SK-N-SH (cell line): ENCODE data around the gene ATF4. TPM values are rescaled to one million over a fixed set of nuclear protein-coding genes. Genes with fewer than 3 reads are reported as not detected.

Experiments used
- CTCF ChIA-PET: fragments of 300-600, 350-600 bp; formaldehyde crosslinking; extraction: SDS; loops from one replicate; lab custom pipeline; 2021; lab: Yijun Ruan, JAX
- POLR2A ChIA-PET: fragments of 350-600 bp; sonication (Branson Sonifier 250); formaldehyde crosslinking; extraction: SDS; loops from one replicate; lab custom pipeline; 2020; ENCODE audit warnings: antibody characterized with exemption, inconsistent platforms; lab: Yijun Ruan, JAX
- DNase-seq: peaks from one replicate; pipeline ENCODE4 v3.0.0; 2012
- H2AFZ ChIP-seq: fragments of 200-600 bp; sonication (generic); 2 replicates; pipeline ENCODE4 v1.8.1; 2016; ENCODE audit warnings: antibody characterized with exemption, mild to moderate bottlenecking, low read depth
- H3F3A ChIP-seq: fragments of 200-600 bp; sonication (generic); replicated peaks from 2 replicates; pipeline ENCODE3; 2016; ENCODE audit warnings: antibody characterized with exemption, mild to moderate bottlenecking; ENCODE audit not compliant: insufficient read depth
- H3K27ac ChIP-seq, 2 experiments: fragments of 200-500 bp in 1 of 2; fragments of 200-600 bp in 1 of 2; sonication (Bioruptor generic) in 1 of 2; sonication (generic), shearing (Covaris generic) in 1 of 2; 2 replicates each; pipeline versions ENCODE4 v1.5.1 to v1.6.1; 2014 to 2016; ENCODE audit warnings: low read depth in 2 of 2, inconsistent platforms in 1 of 2, low read length in 1 of 2, mild to moderate bottlenecking in 1 of 2, mixed read lengths in 1 of 2
- H3K27me3 ChIP-seq: fragments of 200-600 bp; sonication (generic), shearing (Covaris generic); 2 replicates; pipeline ENCODE4 v1.6.1; 2016; ENCODE audit warnings: mixed run types; ENCODE audit not compliant: insufficient read depth
- H3K36me3 ChIP-seq, 2 experiments: fragments of 200-500 bp in 1 of 2; fragments of 200-600 bp in 1 of 2; sonication (Bioruptor generic) in 1 of 2; sonication (generic) in 1 of 2; replicated peaks in 1 of 2; 2 replicates each; pipeline versions ENCODE3 to v1.5.1; 2014 to 2016; ENCODE audit warnings: low read length in 1 of 2, mild to moderate bottlenecking in 1 of 2; ENCODE audit not compliant: insufficient read depth in 2 of 2, control insufficient read depth in 1 of 2
- H3K4me1 ChIP-seq, 2 experiments: fragments of 200-500 bp in 1 of 2; fragments of 200-600 bp in 1 of 2; sonication (Bioruptor generic) in 1 of 2; sonication (generic), shearing (Covaris generic) in 1 of 2; 2 replicates each; pipeline versions ENCODE4 v1.5.1 to v1.6.1; 2014 to 2016; ENCODE audit warnings: low read depth in 1 of 2, low read length in 1 of 2, mixed run types in 1 of 2; ENCODE audit not compliant: insufficient read depth in 2 of 2, control insufficient read depth in 1 of 2
- H3K4me2 ChIP-seq: fragments of 200-600 bp; sonication (generic), shearing (Covaris generic); 2 replicates; pipeline ENCODE4 v1.6.1; 2017; ENCODE audit warnings: mixed run types
- H3K4me3 ChIP-seq, 2 experiments: fragments of 200-500 bp in 1 of 2; fragments of 200-600 bp in 1 of 2; sonication (Bioruptor generic) in 1 of 2; sonication (generic), shearing (Covaris generic) in 1 of 2; 2 replicates each; pipeline versions ENCODE4 v1.5.1 to v1.8.1; 2014 to 2016; ENCODE audit warnings: low read depth in 2 of 2, inconsistent platforms in 1 of 2, low read length in 1 of 2, mild to moderate bottlenecking in 1 of 2, mixed read lengths in 1 of 2, moderate library complexity in 1 of 2
- H3K79me2 ChIP-seq: fragments of 200-600 bp; sonication (generic); 2 replicates; pipeline ENCODE4 v1.8.1; 2017; ENCODE audit warnings: mild to moderate bottlenecking; ENCODE audit not compliant: insufficient read depth
- H3K9ac ChIP-seq: fragments of 200-600 bp; sonication (generic); 2 replicates; pipeline ENCODE4 v1.6.1; 2017; ENCODE audit warnings: mixed run types
- H3K9me2 ChIP-seq: fragments of 200-600 bp; sonication (generic); 2 replicates; pipeline ENCODE4 v1.6.1; 2017; ENCODE audit warnings: mixed run types
- H3K9me3 ChIP-seq: fragments of 200-600 bp; sonication (generic); 2 replicates; pipeline ENCODE4 v1.6.1; 2017; ENCODE audit warnings: mixed run types, mild to moderate bottlenecking, moderate library complexity
- H4K20me1 ChIP-seq: fragments of 200-600 bp; sonication (generic); 2 replicates; pipeline ENCODE4 v1.6.1; 2017; ENCODE audit warnings: mild to moderate bottlenecking, mixed run types; ENCODE audit not compliant: insufficient read depth
- CHD2 ChIP-seq: fragments of 150-350 bp; IDR thresholded peaks from 2 replicates; pipeline ENCODE4 v1.6.1; 2018; ENCODE audit warnings: low read length; ENCODE audit not compliant: partially characterized antibody
- ELF1 ChIP-seq: IDR thresholded peaks from 2 replicates; pipeline ENCODE4 v1.4.0; 2012
- EZH2phosphoT487 ChIP-seq: fragments of 200-600 bp; sonication (generic); IDR thresholded peaks from 2 replicates; pipeline ENCODE4 v1.6.1; 2017; ENCODE audit warnings: low read depth, mixed run types, mild to moderate bottlenecking, antibody characterized with exemption, moderate library complexity, borderline replicate concordance
- FOSL2 ChIP-seq: IDR thresholded peaks from 2 replicates; pipeline ENCODE4 v1.4.0; 2012; ENCODE audit warnings: low read depth, mild to moderate bottlenecking, moderate library complexity, borderline replicate concordance
- FOXJ3 ChIP-seq: sonication (generic); formaldehyde crosslinking; IDR thresholded peaks from 2 replicates; pipeline ENCODE4 v1.5.1; 2020; ENCODE audit warnings: mild to moderate bottlenecking, missing genetic modification reagents
- FOXM1 ChIP-seq: IDR thresholded peaks from 2 replicates; pipeline ENCODE4 v1.4.0; 2012; ENCODE audit warnings: low read depth, mild to moderate bottlenecking
- GABPA ChIP-seq: IDR thresholded peaks from 2 replicates; pipeline ENCODE4 v1.4.0; 2012; ENCODE audit warnings: low read depth, mild to moderate bottlenecking
- GATA2 ChIP-seq: sonication (generic); formaldehyde crosslinking; IDR thresholded peaks from 2 replicates; pipeline ENCODE4 v1.5.0; 2020; ENCODE audit warnings: mild to moderate bottlenecking, missing genetic modification reagents
- JUND ChIP-seq: IDR thresholded peaks from 2 replicates; pipeline ENCODE4 v1.4.0; 2012
- MEF2A ChIP-seq: IDR thresholded peaks from 2 replicates; pipeline ENCODE4 v1.4.0; 2012; ENCODE audit warnings: low read depth, borderline replicate concordance
- MXI1 ChIP-seq: IDR thresholded peaks from 2 replicates; pipeline ENCODE4 v1.6.1; 2012; ENCODE audit warnings: mild to moderate bottlenecking, low read depth, low read length, improper control_type of control experiment
- NRF1 ChIP-seq: IDR thresholded peaks from 2 replicates; pipeline ENCODE4 v1.6.1; 2012; ENCODE audit warnings: low read depth, mild to moderate bottlenecking, low read length
- POLR2AphosphoS5 ChIP-seq: IDR thresholded peaks from 2 replicates; pipeline ENCODE4 v1.6.1; 2012; ENCODE audit warnings: low read depth, low read length
- RAD21 ChIP-seq: IDR thresholded peaks from 2 replicates; pipeline ENCODE4 v1.6.1; 2012; ENCODE audit warnings: mild to moderate bottlenecking, low read length
- RCOR1 ChIP-seq: fragments of 150-350 bp; IDR thresholded peaks from 2 replicates; pipeline ENCODE4 v1.6.1; 2017; ENCODE audit warnings: antibody characterized with exemption, low read length
- RXRA ChIP-seq: IDR thresholded peaks from 2 replicates; pipeline ENCODE4 v1.4.0; 2012; ENCODE audit warnings: low read depth, mild to moderate bottlenecking, borderline replicate concordance
- TAF1 ChIP-seq: IDR thresholded peaks from 2 replicates; pipeline ENCODE4 v1.6.1; 2012; ENCODE audit warnings: low read depth, mild to moderate bottlenecking, low read length, moderate library complexity, borderline replicate concordance
- TCF12 ChIP-seq: IDR thresholded peaks from 2 replicates; pipeline ENCODE4 v1.4.0; 2012
- TEAD4 ChIP-seq: IDR thresholded peaks from 2 replicates; pipeline ENCODE4 v1.4.0; 2012; ENCODE audit warnings: mild to moderate bottlenecking, borderline replicate concordance; ENCODE audit not compliant: insufficient read depth
- YY1 ChIP-seq: IDR thresholded peaks from 2 replicates; pipeline ENCODE4 v1.4.0; 2012; ENCODE audit warnings: low read depth, mild to moderate bottlenecking
- WGBS: methylation state at CpG from one replicate; pipeline ENCODE4 v1.1.6; 2017; ENCODE audit warnings: low lambda C conversion rate; 5-methylcytosine and 5-hydroxymethylcytosine counted together
- polyA plus RNA-seq, 3 experiments: library from polyadenylated mRNA; depleted of rRNA; stranded (reverse); fragments of >200 nt; gene quantifications; 2 replicates each; pipeline ENCODE4 v1.2.3, GENCODE V29; 2012
- TF ChIP-seq, protein P1 (sequence below): fragments of 150-350 bp; IDR thresholded peaks from 2 replicates; pipeline ENCODE4 v1.6.1; 2017; ENCODE audit warnings: antibody characterized with exemption, low read length, low read depth, borderline replicate concordance
- TF ChIP-seq, protein P2 (sequence below): fragments of 150-350 bp; IDR thresholded peaks from 2 replicates; pipeline ENCODE4 v1.6.1; 2016; ENCODE audit warnings: mild to moderate bottlenecking, low read depth, low read length
- TF ChIP-seq, protein P3 (sequence below): IDR thresholded peaks from 2 replicates; pipeline ENCODE4 v1.4.0; 2012; ENCODE audit warnings: low read depth, borderline replicate concordance
- TF ChIP-seq, protein P4 (sequence below): IDR thresholded peaks from 2 replicates; pipeline ENCODE4; 2012
- TF ChIP-seq, protein P5 (sequence below): fragments of 200-600 bp; sonication (generic); IDR thresholded peaks from 2 replicates; pipeline ENCODE4 v1.6.1; 2017; ENCODE audit warnings: antibody characterized with exemption, mild to moderate bottlenecking, moderate library complexity

The ATF4 gene
- polyA plus RNA-seq, 1 of the 3 experiments (the other 2 are of a cell fraction), result 375 TPM

DNA sequence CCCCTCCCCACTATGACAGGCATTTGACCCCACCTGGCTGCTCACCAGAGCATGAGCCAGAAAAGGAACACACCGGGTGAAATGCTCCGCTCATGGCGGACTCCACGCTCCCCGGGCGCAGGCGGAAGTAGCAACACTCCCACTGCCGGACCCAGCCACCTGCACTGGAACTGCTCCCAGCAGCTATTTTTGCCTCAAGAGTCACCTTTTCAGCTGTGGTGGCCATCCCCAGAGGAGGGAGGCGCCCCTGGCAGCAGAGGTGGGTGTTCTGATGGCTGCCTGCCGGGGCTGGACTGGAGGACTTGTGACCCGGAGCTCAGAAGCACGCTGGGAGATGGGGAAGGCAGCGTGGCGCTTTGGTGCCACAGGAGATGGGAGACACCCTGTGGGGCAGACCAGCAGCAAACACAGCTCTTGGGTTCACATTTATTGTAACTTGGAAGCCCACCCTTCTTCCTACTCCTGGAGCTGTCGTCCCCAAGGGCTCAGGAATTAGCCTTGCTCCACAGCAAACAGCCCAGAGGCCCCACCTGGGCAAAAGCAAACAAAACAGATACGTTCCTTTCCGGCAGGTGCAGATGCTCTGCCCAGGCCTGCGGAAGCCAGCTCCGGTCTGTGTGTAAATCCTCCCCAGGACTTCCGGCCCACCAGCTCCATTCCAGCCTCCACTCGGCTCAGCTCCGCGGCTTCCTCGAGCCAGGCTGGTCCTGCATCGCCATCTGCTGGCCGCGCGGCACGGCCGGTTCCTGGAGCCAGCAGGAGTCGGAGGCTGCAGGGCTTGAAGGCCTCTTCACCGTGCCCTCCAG, 8.5 kb downstream of the ATF4 start:
- peak; percentile 77 for DNase-seq
- ChIA-PET POLR2A (interaction anchor here (0.7 to 1.7 kb wide), 6 partner anchors 8 to 209 kb away, joined by 3 to 9 read pairs (median 4); partner anchors contain the start of genes MIEF1 and RPL3), CTCF (interaction anchor here (0.6 to 4.7 kb wide), 32 partner anchors 8 to 511 kb away, joined by 3 to 36 read pairs (median 4); partner anchors contain the start of genes ATF4, MIEF1, SYNGR1 and TAB1)
- peak overlapping the region in 1 of 2 experiments; percentile 37; a peak in 2 of 4 replicates for H3K4me3 ChIP-seq
- H3K9me2 ChIP-seq, result no peaks in the 10 kb centered on the region
- H4K20me1 ChIP-seq, result peaks cover 37% of the 10 kb centered on the region
- no peaks in the 10 kb centered on the region for H3K9me3 ChIP-seq
- H2AFZ ChIP-seq, result no peak overlapping the region
- no peaks in the 10 kb centered on the region for H3K27me3 ChIP-seq
- peaks cover 25% of the 10 kb centered on the region for H3K79me2 ChIP-seq
- WGBS, result 11% methylated on average over 6 of the region's 32 CpGs
- H3K36me3 ChIP-seq, result peaks cover 0 to 11% of the 10 kb centered on the region in 2 experiments
- peaks cover 12% of the 10 kb centered on the region for H3F3A ChIP-seq
- H3K4me2 ChIP-seq, result peak overlapping the region; percentile 47; the same call in 1 of the 2 replicates
- H3K4me1 ChIP-seq, result peaks cover 4 to 27% of the 10 kb centered on the region in 2 experiments; a peak in 2 of 4 replicates
- no peak overlapping the region for H3K9ac ChIP-seq
- H3K27ac ChIP-seq, result peak overlapping the region in 1 of 2 experiments; percentile 22; a peak in 1 of 4 replicates
- peak; percentile 26; the same call in 1 of the 2 replicates for TF ChIP-seq RCOR1
- TF ChIP-seq TAF1, result no peak
- TF ChIP-seq, protein P1, sequence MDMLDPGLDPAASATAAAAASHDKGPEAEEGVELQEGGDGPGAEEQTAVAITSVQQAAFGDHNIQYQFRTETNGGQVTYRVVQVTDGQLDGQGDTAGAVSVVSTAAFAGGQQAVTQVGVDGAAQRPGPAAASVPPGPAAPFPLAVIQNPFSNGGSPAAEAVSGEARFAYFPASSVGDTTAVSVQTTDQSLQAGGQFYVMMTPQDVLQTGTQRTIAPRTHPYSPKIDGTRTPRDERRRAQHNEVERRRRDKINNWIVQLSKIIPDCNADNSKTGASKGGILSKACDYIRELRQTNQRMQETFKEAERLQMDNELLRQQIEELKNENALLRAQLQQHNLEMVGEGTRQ, result no peak
- TF ChIP-seq MXI1, result no peak; the same call in 1 of the 2 replicates
- TF ChIP-seq, protein P2, sequence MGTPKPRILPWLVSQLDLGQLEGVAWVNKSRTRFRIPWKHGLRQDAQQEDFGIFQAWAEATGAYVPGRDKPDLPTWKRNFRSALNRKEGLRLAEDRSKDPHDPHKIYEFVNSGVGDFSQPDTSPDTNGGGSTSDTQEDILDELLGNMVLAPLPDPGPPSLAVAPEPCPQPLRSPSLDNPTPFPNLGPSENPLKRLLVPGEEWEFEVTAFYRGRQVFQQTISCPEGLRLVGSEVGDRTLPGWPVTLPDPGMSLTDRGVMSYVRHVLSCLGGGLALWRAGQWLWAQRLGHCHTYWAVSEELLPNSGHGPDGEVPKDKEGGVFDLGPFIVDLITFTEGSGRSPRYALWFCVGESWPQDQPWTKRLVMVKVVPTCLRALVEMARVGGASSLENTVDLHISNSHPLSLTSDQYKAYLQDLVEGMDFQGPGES, result no peak
- TF ChIP-seq TCF12, result no peak
- TF ChIP-seq, protein P3, sequence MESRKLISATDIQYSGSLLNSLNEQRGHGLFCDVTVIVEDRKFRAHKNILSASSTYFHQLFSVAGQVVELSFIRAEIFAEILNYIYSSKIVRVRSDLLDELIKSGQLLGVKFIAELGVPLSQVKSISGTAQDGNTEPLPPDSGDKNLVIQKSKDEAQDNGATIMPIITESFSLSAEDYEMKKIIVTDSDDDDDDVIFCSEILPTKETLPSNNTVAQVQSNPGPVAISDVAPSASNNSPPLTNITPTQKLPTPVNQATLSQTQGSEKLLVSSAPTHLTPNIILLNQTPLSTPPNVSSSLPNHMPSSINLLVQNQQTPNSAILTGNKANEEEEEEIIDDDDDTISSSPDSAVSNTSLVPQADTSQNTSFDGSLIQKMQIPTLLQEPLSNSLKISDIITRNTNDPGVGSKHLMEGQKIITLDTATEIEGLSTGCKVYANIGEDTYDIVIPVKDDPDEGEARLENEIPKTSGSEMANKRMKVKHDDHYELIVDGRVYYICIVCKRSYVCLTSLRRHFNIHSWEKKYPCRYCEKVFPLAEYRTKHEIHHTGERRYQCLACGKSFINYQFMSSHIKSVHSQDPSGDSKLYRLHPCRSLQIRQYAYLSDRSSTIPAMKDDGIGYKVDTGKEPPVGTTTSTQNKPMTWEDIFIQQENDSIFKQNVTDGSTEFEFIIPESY, result no peak
- no peak for TF ChIP-seq NRF1
- no peak for TF ChIP-seq ELF1
- TF ChIP-seq GATA2, result no peak
- no peak for TF ChIP-seq FOXM1
- 0 out of 2 replicates have a peak, but pooled peaks have one; percentile 32 for TF ChIP-seq YY1
- no peak for TF ChIP-seq FOSL2
- TF ChIP-seq, protein P4, sequence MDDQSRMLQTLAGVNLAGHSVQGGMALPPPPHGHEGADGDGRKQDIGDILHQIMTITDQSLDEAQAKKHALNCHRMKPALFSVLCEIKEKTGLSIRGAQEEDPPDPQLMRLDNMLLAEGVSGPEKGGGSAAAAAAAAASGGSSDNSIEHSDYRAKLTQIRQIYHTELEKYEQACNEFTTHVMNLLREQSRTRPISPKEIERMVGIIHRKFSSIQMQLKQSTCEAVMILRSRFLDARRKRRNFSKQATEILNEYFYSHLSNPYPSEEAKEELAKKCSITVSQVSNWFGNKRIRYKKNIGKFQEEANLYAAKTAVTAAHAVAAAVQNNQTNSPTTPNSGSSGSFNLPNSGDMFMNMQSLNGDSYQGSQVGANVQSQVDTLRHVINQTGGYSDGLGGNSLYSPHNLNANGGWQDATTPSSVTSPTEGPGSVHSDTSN, result no peak
- no peak for TF ChIP-seq MEF2A
- TF ChIP-seq POLR2AphosphoS5, result no peak; the same call in 1 of the 2 replicates
- TF ChIP-seq CHD2, result peak; percentile 35
- TF ChIP-seq TEAD4, result no peak
- TF ChIP-seq EZH2phosphoT487, result no peak
- peak; percentile 76 for TF ChIP-seq RAD21
- TF ChIP-seq GABPA, result no peak; the same call in 1 of the 2 replicates
- TF ChIP-seq RXRA, result no peak
- TF ChIP-seq FOXJ3, result no peak
- peak; percentile 84 for TF ChIP-seq JUND
- TF ChIP-seq, protein P5, sequence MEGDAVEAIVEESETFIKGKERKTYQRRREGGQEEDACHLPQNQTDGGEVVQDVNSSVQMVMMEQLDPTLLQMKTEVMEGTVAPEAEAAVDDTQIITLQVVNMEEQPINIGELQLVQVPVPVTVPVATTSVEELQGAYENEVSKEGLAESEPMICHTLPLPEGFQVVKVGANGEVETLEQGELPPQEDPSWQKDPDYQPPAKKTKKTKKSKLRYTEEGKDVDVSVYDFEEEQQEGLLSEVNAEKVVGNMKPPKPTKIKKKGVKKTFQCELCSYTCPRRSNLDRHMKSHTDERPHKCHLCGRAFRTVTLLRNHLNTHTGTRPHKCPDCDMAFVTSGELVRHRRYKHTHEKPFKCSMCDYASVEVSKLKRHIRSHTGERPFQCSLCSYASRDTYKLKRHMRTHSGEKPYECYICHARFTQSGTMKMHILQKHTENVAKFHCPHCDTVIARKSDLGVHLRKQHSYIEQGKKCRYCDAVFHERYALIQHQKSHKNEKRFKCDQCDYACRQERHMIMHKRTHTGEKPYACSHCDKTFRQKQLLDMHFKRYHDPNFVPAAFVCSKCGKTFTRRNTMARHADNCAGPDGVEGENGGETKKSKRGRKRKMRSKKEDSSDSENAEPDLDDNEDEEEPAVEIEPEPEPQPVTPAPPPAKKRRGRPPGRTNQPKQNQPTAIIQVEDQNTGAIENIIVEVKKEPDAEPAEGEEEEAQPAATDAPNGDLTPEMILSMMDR, result peak; percentile 68
